ENCODE measurements around the gene CNGA3.

CNGA3 gene

DNA sequence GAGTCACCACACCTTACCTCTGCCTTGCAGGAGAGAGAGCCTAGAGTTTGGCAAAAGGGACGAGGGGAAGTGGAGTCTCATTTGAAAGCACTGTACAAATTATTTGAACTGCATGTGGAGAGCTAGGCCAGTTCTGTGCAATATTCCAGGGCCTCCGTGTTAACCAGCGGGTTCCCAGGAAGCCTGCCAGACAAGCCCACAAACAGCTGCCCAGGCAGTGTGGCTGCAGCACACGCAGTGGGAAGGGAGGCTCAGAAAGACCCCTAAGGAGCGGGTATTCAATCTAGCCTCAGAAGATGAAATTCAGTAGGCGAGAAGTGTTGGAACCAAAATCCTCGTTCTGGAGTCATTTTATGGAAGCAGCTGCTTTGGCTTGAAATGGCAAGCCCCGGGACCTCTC, 30.7 kb downstream of the CNGA3 start:
- no peak for DNase-seq (ENCODE audit: low read depth, low spot score)

DNA sequence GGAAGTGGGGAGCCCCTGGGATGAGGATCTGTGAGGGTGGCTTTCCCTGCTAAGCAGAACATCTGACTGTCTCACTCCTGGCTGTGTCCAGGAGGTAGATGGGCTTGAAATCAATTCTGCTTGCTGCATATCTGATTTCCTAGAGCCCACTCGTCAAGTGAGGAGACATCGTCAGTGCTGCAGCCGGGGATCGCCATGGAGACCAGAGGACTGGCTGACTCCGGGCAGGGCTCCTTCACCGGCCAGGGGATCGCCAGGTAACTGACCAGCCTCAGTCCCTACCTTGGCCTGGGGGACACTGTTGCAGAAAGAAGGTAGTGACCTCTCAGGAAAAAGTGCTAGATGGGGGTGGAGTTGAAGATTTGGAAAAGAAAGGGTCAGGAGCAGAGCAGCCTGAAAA, 31.3 kb downstream of the CNGA3 start:
- no peak for DNase-seq (ENCODE audit: low read depth, low spot score)

GRCh38 chr2:98378196-98378595, 31.9 kb downstream of the CNGA3 start:
- no peak for DNase-seq (ENCODE audit: low read depth, low spot score)

- DNase-seq (ENCODE audit: low read depth, low spot score): no peak
Measured at GRCh38 chr2:98378901-98379300, 32.6 kb downstream of the CNGA3 start.

GRCh38 chr2:98379311-98380202, 33.3 kb downstream of the CNGA3 start:
- no peak for DNase-seq (ENCODE audit: low read depth, low spot score)

- no peak for DNase-seq (ENCODE audit: low read depth, low spot score)
Measured at GRCh38 chr2:98380203-98380535, 33.9 kb downstream of the CNGA3 start.

DNA sequence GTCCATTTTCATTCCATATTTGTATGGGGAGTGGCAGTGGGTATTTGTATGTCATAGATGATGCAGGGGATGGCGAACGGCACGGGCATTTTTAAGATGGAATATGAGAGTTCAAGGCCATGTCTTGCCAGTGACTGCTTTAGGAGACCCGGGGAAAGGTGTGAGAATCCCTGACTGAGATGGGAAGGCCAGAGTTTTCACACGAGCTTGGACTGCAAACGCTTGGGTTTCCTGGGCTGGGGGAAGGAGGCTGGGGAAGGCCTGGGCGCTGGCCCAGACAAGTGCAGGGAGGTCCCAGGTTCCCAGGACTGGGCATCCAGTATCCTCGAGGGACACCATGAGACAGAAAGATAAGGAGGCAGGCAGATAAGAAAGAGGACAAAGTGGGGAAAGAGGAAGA, 35.2 kb downstream of the CNGA3 start:
- DNase-seq (ENCODE audit: low read depth, low spot score): no peak

GRCh38 chr2:98382086-98382485, 35.8 kb downstream of the CNGA3 start:
- DNase-seq (ENCODE audit: low read depth, low spot score): no peak

DNA sequence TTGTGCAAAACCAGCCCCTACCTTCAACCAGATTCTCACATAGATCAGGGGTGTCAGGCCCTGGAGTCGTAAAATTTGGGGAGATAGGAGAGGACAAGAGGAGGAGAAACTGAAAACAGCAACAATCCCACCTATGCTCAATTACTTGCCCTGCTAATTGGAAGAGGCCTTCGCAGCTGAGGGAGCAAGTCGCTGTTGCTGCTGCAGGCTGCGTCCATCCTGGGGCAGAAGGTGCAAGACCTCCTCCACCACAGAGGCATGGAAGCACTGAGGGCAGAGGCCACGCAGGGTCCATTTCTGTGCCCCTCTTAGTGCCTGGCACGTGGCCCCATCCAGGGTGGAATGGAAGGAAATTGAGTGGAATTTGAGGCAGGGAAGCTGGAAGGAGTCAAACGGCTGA, 36.5 kb downstream of the CNGA3 start:
- no peak for DNase-seq (ENCODE audit: low read depth, low spot score)

DNA sequence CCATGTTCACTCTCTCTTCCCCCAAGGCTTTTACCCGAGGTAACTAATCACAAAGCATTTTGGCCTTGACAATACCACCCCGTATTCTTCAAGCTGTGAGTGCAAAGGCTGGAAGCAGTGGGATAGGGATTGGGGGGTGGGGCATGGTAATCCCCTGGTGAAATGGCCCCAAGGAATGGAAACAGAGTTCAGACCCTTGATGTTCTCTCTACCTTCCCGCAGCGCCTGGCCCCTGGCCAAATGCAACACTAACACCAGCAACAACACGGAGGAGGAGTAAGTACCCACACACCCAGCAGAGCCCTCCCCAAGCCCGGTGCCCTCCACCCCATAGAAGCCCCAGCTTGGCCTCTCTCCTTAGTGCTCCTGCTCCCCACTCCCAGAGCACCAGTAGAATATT, 36.9 kb downstream of the CNGA3 start:
- no peak for DNase-seq (ENCODE audit: low read depth, low spot score)

- DNase-seq (ENCODE audit: low read depth, low spot score): peak; percentile 45
Measured at GRCh38 chr2:98385050-98385699, 38.9 kb downstream of the CNGA3 start.

DNA sequence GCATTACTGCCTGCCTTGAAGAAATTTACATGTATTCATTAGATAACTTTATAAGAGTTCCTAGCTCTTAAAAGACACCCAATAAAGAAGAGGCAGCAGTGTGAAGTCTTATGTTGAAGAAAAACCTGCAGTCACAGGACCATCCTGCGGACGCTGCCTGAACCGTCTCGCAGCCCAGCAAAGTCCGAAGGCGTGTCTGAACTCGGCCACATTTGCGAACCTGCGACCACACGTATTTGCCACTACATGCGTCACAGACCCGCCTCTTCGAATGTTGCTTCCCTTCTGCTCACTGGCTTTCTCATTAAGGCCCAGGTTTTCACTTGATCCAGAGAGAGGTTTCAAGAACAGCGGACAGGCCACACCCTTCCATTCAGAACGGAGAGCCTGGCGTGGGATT, 41.2 kb downstream of the CNGA3 start:
- no peak for DNase-seq (ENCODE audit: low read depth, low spot score)

DNA sequence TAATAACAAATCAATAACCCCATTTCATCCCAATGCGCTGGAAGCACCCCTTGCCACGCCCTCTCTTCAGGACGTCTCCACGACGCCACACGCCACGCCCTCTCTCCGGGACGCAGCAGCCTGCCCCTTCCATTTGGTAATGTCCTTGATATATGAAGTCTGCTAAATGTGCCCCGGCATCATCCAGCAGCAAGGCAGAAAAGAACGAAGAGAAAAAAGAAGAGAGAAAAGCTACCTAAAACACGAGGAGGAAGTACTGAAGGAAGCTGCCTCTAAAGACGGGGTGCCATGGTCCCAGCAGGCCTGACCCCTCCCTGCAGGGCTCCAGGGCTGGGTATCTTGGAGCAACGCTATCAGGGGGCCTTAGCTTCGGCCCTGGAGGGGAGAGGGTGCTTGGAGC, 41.8 kb downstream of the CNGA3 start:
- no peak for DNase-seq (ENCODE audit: low read depth, low spot score)

- no peak for DNase-seq (ENCODE audit: low read depth, low spot score)
Measured at GRCh38 chr2:98388601-98389250, 42.5 kb downstream of the CNGA3 start.

- no peak for DNase-seq (ENCODE audit: low read depth, low spot score)
Measured at GRCh38 chr2:98389251-98389605, 43.0 kb downstream of the CNGA3 start.

GRCh38 chr2:98390571-98391476, 44.6 kb downstream of the CNGA3 start:
- DNase-seq (ENCODE audit: low read depth, low spot score): no peak

- no peak for DNase-seq (ENCODE audit: low read depth, low spot score)
Measured at GRCh38 chr2:98391581-98392270, 45.5 kb downstream of the CNGA3 start.

DNA sequence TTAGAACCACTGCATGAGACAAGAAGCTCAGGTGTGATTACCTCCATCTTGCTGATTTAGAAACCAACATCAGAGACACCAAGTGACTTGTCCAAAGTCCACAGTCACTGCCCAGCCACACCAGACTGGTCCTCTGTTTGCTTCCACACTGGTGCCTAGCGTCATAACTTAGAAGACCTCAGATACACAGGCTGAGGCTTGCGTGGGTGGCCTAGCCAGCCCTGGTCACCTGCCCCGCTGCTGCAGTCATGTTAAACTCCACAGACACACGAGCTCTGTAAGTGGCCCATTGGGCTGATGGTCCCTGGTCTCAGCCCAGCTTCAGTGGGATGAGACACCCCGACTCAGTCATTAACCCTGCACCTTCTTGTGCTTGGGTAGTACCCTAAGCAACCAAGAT, 47.1 kb downstream of the CNGA3 start:
- no peak for DNase-seq (ENCODE audit: low read depth, low spot score)

- no peak for DNase-seq (ENCODE audit: low read depth, low spot score)
Measured at GRCh38 chr2:98394595-98395153, 48.4 kb downstream of the CNGA3 start.

GRCh38 chr2:98395977-98396376, 49.7 kb downstream of the CNGA3 start:
- no peak for DNase-seq (ENCODE audit: low read depth, low spot score)
